WERI-Rb-1 (cell line): ENCODE measurements around the gene MAP3K2.

ENCODE experiments used
- DNase-seq: peaks from one replicate; pipeline ENCODE4 v3.0.0-alpha.2; 2020
- H3K27ac ChIP-seq: fragments of 250-450 bp; sonication (Bioruptor Pico); 2 replicates; pipeline ENCODE4 v1.5.1; 2020; ENCODE audit warnings: mild to moderate bottlenecking, moderate library complexity
- H3K27me3 ChIP-seq: fragments of 250-450 bp; sonication (Bioruptor Pico); 2 replicates; pipeline ENCODE4 v1.5.1; 2021; ENCODE audit warnings: mild to moderate bottlenecking, low read depth, moderate library complexity; ENCODE audit not compliant: insufficient read depth, severe bottlenecking
- H3K36me3 ChIP-seq: fragments of 250-450 bp; sonication (Bioruptor Pico); 2 replicates; pipeline ENCODE4 v1.5.1; 2020; ENCODE audit warnings: mild to moderate bottlenecking, moderate library complexity
- H3K4me3 ChIP-seq: 2 replicates; pipeline ENCODE4 v1.5.1; 2011; ENCODE audit warnings: low read depth, mild to moderate bottlenecking, control low read depth, low read length
- H3K9me3 ChIP-seq: fragments of 250-450 bp; sonication (Bioruptor Pico); 2 replicates; pipeline ENCODE4 v1.5.1; 2021; ENCODE audit warnings: mild to moderate bottlenecking, moderate library complexity; ENCODE audit not compliant: severe bottlenecking
- TF ChIP-seq, protein P1 (sequence below): IDR thresholded peaks from 2 replicates; pipeline ENCODE4 v1.5.1; 2011; ENCODE audit warnings: low read depth, mild to moderate bottlenecking, control low read depth, inconsistent platforms, low read length

Gene MAP3K2

GRCh38 chr2:127382831-127383230 lies 4.9 kb downstream of the MAP3K2 start:
- peaks cover 3% of the 10 kb centered on the region for H3K36me3 ChIP-seq
- peak; percentile 63 for DNase-seq
- no peaks in the 10 kb centered on the region for H3K27me3 ChIP-seq
- H3K27ac ChIP-seq: no peak overlapping the region
- TF ChIP-seq, protein P1, sequence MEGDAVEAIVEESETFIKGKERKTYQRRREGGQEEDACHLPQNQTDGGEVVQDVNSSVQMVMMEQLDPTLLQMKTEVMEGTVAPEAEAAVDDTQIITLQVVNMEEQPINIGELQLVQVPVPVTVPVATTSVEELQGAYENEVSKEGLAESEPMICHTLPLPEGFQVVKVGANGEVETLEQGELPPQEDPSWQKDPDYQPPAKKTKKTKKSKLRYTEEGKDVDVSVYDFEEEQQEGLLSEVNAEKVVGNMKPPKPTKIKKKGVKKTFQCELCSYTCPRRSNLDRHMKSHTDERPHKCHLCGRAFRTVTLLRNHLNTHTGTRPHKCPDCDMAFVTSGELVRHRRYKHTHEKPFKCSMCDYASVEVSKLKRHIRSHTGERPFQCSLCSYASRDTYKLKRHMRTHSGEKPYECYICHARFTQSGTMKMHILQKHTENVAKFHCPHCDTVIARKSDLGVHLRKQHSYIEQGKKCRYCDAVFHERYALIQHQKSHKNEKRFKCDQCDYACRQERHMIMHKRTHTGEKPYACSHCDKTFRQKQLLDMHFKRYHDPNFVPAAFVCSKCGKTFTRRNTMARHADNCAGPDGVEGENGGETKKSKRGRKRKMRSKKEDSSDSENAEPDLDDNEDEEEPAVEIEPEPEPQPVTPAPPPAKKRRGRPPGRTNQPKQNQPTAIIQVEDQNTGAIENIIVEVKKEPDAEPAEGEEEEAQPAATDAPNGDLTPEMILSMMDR: no peak
- H3K9me3 ChIP-seq: no peaks in the 10 kb centered on the region
- H3K4me3 ChIP-seq: no peak overlapping the region

- Histone ChIP-seq H3K9me3 (peaks cover under 1% of the 10 kb centered on the region), H3K27ac (no peak overlapping the region), H3K27me3 (no peaks in the 10 kb centered on the region), H3K4me3 (no peak overlapping the region), H3K36me3 (peaks cover under 1% of the 10 kb centered on the region; the same call in 1 of the 2 replicates)
- DNase-seq: no peak
- TF ChIP-seq, protein P1: no peak
Observed at GRCh38 chr2:127381762-127382161, 6.0 kb downstream of the MAP3K2 start.

- no peak for DNase-seq
- Histone ChIP-seq H3K36me3 (peaks cover 5% of the 10 kb centered on the region; the same call in 1 of the 2 replicates), H3K4me3 (no peak overlapping the region), H3K27ac (no peak overlapping the region), H3K9me3 (peaks cover 5% of the 10 kb centered on the region), H3K27me3 (no peaks in the 10 kb centered on the region)
- TF ChIP-seq, protein P1: no peak
Observed at GRCh38 chr2:127379712-127380355, 7.9 kb downstream of the MAP3K2 start.

- Histone ChIP-seq H3K9me3 (peaks cover 5% of the 10 kb centered on the region), H3K4me3 (no peak overlapping the region), H3K36me3 (0 out of 2 replicates have a peak, but pooled peaks cover 5% of the 10 kb centered on the region), H3K27ac (no peak overlapping the region), H3K27me3 (no peaks in the 10 kb centered on the region)
- TF ChIP-seq, protein P1: no peak
- no peak for DNase-seq
Observed at GRCh38 chr2:127378720-127379119, 9.1 kb downstream of the MAP3K2 start.

DNA sequence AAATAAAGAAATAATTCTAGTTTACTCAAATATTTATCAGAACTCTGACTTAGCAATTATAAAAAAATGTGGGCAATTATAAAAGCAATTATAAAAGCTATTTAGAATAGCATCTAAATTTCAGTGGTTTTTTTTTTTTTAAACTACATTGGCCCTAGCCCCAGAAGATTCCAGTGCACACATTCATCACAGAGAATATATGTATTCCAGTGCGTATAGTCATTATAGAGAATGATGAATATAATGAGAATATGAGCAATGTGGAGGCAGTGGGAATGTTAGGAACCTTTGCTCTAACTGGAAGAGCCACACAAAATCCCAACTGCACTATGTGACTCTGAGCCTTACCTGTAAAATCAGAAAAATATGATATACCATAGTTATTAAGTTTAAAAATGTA lies 10.5 kb downstream of the MAP3K2 start:
- DNase-seq: no peak
- H3K4me3 ChIP-seq: no peak overlapping the region
- H3K27me3 ChIP-seq: no peaks in the 10 kb centered on the region
- H3K9me3 ChIP-seq: peaks cover 5% of the 10 kb centered on the region
- TF ChIP-seq, protein P1: no peak
- 0 out of 2 replicates have a peak, but pooled peaks cover 5% of the 10 kb centered on the region for H3K36me3 ChIP-seq
- no peak overlapping the region for H3K27ac ChIP-seq

DNA sequence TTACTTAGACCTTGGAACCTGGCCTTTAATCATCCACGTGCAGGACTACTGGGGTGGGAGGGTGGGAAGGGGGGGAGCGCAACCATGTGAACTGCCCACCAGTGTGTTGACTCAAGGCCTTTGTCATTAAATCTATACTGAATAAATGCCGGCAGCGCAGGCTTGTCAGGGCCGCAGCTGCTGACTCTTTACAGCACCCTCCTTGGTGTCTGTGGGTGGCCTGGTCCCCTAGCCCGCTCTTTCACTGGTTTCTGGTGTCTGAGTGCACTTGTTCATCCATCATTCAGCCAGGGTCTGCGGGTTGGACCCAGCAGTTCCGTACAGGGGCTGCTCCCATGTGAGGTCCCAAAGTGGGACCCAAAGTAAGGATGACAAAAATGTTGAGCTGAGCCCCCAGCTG lies 11.5 kb downstream of the MAP3K2 start:
- Histone ChIP-seq H3K27ac (no peak overlapping the region), H3K36me3 (0 out of 2 replicates have a peak, but pooled peaks cover 5% of the 10 kb centered on the region), H3K27me3 (no peaks in the 10 kb centered on the region), H3K4me3 (no peak overlapping the region), H3K9me3 (peaks cover 5% of the 10 kb centered on the region)
- TF ChIP-seq, protein P1: no peak
- no peak for DNase-seq
